ENCODE results near the gene VSX2.

GRCh38 chr14:74208642-74209041 is 30.6 kb upstream of the VSX2 start:
- no peak for TF ChIP-seq POLR2A (IDR thresholded peaks at IDR 0.05)
- no peak for TF ChIP-seq CTCF (IDR thresholded peaks at IDR 0.05)

Measured in prostate gland (tissue), 2 donors.